SW480 (cell line): ENCODE data around the gene GDAP1L1.
A peak's percentile ranks its signal among the peaks of the same experiment; 100 is the strongest.
"Not testable (repeated sequence)": the region's sequence is repeated elsewhere in the genome, so short reads cannot be mapped to it uniquely, and the experiment has no call there.

ENCODE experiments used
- DNase-seq: peaks from one replicate; pipeline ENCODE4 v3.0.0-alpha.2; 2016; ENCODE audit warnings: low spot score

GDAP1L1 gene

GRCh38 chr20:44219791-44220190 lies 27.3 kb upstream of the GDAP1L1 start:
- no peak for DNase-seq

DNA sequence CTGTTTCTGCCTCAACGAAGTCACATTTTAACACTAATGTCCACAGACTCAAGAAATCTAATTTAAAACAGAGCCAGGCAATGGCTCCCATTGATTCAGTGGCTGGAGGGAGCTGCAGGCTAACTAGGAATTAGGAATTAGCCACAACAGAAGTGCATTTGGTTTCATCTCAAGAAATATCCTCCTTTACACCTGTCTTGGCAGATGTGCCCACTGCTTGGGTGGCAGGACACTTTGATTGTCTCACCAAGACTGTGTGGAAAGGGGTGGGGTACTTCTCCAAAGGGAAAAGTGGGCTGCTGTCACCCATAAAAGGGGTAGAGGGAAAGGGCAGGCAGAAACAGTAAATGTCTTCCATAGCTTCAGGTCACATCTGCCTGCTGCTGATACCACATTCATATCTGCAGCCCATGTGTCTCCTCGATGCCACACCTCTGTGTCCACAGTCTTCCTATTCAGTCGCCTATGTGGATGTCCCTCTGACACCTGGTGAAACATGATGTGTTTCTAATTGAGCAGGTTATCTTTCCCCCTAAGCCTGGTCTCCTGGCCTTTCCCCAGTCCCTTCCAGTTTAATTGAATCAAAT lies 25.6 kb upstream of the GDAP1L1 start:
- no peak for DNase-seq

DNA sequence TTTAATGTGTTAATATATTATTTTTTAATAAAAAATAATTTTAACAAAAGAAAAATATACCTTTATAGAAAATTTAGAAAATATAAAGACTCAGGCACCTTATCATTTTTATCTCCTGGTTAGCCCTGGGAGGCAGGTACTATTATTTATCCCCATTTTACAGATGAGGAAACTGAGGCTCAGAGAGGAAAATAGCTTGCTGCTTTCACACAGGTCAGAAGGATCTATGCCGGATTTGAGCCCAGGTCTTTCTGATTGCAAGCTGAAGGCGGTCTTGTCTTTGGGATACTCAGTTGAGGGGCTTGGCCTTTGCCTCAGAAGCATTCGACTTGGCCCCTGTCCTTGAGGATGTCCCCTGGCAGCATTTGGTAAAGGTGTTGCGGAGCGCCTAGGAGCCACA lies 25.1 kb upstream of the GDAP1L1 start:
- no peak for DNase-seq

DNA sequence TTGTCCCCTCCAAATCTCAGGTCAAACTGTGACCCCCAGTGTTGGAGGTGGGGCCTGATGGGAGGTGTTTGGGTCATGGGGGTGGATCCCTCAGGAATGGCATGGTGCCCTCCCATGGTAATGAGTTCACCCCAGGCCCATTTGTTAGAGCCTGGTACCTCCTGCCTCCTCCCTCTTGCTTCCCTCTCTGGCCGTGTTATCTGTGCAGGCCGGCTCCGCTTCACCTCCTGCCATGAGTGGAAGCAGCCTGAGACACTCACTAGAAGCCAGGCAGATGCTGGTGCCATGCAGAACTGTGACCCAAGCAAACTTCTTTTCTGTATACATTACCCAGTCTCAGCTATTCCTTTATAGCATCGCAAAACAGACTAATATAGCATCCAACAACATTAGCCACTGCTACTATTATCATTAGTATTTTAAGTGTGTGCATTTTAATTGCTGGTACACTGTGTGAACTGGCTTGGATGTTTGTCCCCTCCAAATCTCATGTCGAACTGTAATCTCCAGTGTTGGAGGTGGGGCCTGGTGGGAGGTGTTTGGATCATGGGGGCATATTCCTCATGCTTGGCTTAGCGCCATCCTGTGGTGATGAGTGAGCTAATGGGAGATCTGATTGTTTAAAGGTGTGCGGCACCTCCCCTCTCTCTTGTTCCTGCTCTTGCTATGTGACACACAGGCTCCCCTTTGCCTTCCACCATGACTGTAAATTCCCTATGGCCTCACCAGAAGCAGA lies 24.3 kb upstream of the GDAP1L1 start:
- DNase-seq, result no peak

DNA sequence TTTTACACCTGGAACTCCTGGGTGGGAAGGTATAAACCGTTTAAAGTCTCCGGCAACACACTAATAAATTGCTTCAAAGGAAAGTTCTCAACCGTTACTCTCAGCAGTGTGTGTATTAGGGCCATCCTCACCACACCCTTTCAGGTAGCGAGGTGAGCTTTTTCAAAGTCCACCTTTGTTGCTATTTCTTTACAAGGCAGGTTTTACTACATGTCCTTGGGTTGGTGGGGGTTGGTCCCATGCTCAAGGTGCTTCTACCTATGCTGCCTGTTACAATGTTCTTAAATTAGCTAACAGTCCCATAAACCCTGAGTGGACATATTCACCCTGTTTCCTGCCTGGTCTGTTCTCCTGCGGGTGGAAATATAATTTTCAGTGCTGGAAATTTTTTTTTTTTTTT lies 23.4 kb upstream of the GDAP1L1 start:
- no peak for DNase-seq

DNA sequence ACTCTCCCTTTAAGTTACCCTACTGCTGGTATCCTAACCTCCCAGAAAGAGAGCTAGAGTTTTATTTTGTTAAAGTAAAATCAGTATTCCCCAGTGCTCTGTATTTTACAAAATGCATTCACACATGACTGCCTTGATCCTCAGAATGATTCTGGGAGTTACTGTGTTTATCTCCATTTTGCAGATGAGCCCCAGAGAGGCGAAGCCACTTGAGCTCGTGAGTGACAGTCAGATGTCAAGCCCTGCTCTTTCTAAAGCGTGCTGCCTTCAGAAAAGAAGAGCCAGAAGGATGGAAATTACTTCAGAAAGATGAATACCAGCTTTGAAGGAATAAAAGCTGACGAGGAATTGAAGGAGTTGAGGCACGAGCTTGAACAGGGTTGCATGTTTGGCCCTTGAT lies 22.5 kb upstream of the GDAP1L1 start:
- no peak for DNase-seq

DNA sequence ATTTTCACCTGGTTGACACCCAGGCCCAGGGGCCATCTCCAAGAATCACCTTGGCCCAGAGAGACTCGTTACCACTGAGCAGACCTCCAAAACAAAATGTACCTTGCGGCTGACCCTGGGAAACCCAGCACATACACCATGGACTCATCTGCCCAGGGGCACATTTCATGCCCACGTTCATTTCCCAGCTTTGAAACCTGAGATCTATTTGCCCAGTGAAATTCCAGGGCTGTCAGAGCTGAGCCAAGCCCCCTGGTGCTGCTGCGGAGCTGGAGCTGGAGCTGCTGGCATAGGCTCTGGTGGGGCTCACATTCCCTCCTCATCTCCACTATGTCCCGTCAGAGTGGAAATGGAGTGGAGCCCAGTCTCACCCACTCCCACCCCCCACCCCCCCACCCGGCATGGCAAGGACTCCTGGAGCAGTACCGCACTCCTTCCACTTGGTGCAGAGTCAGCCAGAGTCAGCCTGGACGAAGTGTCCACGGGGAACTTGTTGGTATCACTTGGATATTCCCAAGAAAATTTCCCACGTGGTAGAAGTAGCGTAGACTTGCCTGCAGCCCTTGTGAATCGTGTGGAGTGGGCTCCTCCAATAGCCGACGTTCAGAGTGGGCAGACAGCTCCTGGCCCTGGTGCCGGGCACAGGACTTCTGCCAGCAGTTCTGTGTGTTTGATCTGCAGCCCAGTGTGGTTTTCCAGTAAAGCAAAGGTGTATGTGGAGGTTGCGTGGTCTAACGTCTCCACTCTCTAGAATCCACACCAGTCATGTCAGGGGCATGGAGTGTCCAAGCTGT lies 18.4 kb upstream of the GDAP1L1 start:
- DNase-seq, result no peak

DNA sequence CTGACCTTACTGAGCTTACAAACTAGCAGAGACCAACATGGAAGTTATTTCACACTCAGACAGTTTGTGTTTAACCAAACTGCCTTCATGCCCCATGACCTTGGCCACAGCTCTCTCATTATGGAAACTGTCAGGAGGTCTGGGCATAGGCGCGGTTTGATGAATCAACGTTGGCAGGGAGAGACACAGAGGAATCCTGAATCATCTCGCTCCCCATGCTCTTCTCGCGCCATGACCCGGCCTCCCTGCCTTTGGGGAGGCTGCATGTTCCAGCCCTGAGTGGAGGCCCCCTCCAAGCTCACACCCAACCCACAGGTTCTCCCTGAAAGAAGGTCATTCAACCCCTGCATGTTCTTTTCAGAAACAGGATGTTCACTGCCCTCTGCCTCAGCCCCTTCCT lies 15.9 kb upstream of the GDAP1L1 start:
- no peak for DNase-seq

DNA sequence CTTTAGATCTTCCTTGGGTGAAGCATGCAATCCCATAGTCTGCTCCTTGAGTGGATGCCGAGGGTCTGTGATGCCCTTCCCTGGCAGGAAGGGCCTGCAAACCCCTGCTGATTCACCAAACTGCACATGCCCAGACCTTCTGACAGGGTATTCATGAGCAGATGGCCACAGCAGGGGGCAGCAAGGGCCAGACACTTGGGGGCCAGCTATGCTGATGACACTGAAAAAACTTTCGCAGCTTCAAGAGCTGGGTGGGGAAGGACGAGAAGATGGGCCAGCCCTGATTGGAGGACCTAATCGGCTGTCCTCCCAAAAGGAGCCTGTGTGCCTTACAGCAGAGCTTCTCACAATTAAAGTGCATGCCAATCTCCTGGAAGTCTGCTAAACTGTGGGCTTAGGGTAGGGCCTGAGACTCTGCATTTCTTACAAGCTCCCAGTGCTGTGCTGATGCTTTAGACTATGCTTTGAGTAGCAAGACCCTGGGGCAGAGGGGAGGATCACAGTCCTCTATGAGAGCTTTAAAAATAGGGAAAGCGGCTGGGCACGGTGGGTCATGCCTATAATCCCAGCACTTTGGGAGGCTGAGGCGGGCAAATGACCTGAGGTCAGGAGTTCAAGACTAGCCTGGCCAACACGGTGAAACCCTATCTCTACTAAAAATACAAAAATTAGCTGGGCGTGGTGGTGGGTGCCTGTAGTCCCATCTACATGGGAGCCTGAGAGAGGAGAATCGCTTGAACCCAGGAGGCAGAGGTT lies 15.2 kb upstream of the GDAP1L1 start:
- DNase-seq, result no peak

- not testable (repeated sequence) for DNase-seq
Observed at GRCh38 chr20:44232469-44232856, 14.6 kb upstream of the GDAP1L1 start.

GRCh38 chr20:44233436-44234016 lies 13.6 kb upstream of the GDAP1L1 start:
- DNase-seq, result peak; percentile 40

DNA sequence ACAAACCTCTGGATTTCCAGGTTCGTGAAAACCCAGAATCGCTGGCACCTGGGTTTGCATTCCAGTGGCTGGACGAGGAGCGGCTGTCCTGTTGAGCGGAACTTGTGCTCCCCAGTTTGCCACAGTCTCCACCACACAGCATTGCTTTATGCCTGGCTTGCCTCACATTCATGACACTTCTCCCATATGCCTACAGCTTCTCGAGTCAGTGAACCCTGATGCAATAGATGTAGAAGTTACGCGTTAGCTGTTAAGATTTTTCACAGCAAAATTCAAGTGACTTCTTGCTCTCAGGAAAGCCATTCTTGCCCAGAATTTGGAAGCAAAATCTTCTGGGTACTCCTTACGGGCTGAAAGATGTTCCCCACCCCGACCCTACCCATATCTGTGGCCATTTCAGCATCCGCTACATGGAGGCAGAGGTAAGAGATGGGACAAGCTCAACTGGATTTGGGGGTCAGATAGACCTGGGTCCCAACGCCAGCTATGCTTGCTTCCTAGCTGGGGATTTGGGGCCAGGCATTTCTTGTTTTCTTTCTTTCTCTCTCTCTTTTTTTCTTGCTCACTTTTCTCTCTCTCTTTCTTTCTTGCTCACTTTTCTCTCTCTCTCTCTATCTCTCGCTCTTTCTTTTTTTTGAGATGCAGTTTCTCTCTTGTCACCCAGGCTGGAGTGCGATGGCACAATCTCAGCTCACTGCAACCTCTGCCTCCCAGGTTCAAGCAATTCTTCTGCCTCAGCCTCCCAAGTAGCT lies 12.4 kb upstream of the GDAP1L1 start:
- DNase-seq, result no peak

DNA sequence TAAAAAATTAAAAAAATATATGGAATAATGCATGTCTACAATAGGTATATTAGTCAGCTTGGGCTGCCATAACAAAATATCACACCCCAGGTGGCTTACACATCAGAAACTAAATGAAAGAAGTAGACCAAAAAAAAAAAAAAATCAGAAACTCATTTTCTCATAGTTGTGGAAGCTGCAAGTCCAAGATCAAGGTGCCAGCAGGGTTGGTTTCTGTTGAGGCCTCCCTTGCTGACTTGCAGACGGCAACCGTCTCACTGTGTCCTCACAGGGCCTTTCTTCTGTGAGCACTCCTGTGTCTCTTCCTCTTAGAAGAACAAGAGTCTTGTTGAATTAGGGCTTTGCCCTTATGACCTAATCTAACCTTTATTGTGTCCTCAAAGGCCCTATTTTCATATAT lies 11.4 kb upstream of the GDAP1L1 start:
- no peak for DNase-seq

DNA sequence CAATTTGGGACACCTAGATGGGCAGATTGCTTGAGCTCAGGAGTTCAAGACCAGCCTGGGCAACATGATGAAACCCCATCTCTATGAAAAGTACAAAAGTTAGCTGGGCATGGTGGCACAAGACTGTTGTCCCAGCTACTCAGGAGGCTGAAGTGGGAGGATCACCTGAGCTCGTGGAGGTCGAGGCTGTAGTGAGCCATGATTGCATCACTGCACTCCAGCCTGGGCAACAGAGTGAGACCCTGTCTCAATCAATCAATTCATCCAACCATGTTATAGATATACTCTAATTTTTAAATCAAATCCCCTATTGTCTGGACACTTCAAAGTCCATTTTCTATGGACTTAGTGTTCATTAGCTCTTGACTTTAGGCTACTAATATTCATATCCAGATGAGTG lies 10.3 kb upstream of the GDAP1L1 start:
- not testable (repeated sequence) for DNase-seq

GRCh38 chr20:44241796-44242195 lies 5.3 kb upstream of the GDAP1L1 start:
- DNase-seq, result no peak

GRCh38 chr20:44245977-44246376 lies 1.1 kb upstream of the GDAP1L1 start:
- DNase-seq, result no peak

DNA sequence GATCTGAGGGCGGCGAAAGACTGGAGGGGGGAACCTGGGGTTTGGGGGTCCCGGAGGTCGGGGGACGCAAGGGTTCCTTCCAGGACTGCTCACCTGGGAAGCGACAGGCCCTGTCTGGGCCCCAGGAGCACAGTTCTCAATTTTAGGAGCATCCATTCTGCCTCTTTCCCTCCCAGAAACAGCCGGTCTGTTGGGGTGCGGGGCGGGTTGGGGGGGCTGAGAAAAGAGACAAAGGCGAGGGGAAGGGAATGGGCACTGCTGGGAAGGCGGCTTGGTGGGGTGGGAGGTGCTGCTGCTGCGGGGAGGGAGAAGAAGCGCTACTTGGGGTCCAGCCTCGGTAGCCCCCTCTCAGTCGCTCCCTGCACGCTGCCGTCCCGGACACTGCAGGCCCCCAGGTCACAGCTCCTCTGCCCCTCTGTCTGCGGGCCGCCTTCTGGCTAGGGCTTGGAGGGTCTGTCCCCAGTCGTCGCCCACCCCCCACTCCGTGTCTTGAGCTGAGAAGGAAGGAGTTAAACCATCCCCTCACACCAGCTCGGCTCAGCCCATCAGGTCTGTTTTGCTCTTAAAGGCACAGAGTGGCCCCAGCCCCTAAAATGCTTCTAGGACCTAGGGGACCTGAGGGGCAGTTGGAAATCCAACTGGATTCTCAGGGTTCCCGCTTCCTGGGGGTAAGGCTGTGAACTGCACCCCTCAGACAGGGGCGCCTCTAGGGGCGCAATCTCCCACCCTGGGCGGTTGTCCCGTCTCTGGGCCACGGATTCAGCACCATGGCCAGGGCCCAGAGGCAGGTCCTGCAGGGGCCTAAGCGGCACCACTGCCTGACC lies 690 bp downstream of the GDAP1L1 start:
- no peak for DNase-seq

- no peak for DNase-seq
Observed at GRCh38 chr20:44248410-44248759, 1.3 kb downstream of the GDAP1L1 start.

DNA sequence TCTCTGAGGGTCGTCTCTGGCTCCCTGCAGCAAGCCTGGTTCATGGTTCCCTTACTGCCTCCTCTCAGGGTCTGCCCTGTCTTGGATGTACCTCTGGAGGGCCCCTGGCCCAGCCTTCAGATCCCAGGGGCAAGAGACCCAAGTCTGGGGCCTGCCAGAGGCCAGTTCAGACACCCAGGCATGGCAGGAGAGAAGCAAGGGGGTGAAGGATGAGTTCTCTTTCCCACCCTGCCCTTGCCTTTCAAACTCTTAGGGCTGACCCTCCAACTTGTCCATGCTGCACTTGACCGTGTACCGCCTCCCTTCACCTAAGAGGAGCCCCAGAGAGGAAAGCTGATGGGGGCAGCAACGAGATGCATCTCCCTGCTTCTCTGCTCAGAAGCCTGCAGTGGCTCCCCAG lies 4.2 kb downstream of the GDAP1L1 start:
- no peak for DNase-seq

GRCh38 chr20:44253528-44253927 lies 6.4 kb downstream of the GDAP1L1 start:
- DNase-seq, result no peak

DNA sequence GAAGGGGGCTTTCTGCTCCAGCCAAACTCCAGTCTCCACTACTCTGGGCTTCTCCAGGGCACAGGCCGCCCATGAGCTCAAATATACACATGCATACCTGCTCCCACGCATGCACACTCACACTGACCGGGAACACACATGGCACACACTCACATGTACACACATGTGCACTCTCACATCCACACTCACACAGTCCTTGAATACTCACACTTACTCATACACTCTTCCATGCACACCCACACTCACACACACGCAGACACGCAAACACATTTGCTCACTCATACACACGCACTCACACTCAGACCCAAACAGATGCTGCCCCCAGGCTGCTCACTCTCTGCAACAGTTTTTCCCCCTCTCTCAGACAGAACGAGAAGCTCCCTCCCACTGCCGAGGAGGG lies 7.0 kb downstream of the GDAP1L1 start:
- no peak for DNase-seq
